Measurements from ENCODE around the gene SLC35D2.

SLC35D2 gene

GRCh38 chr9:96304230-96304629 lies 79.3 kb downstream of the SLC35D2 start:
- DNase-seq = no peak

DNA sequence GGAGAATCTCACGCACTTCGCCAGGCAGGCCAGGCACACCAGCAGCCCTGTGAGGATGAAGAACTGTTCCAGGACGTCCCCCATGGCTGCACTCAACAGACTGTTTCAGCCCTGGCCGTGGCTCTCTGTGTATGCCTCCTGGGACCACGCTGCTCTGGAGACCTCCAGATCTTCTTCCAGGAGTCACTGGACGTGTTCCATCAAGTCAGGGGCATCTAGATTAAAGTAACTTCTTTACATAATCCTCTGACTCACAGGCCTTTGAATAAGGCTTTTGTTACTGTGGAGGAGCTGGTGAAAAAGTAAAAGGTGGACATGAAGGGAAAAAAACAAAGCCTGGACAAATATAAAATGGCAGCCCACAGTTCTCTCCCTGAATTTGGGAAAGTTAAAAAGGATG lies 81.5 kb downstream of the SLC35D2 start, which contains the start of gene HSD17B3:
Gene HSD17B3, minus strand, starts transcription at position 156 of the 400 bp plus-strand sequence. Its CDS starts 72 bp downstream, at position 84.
- DNase-seq = no peak

GRCh38 chr9:96299823-96300222 lies 83.7 kb downstream of the SLC35D2 start:
- peak in 1 of 2 experiments; percentile 7 for DNase-seq

DNA sequence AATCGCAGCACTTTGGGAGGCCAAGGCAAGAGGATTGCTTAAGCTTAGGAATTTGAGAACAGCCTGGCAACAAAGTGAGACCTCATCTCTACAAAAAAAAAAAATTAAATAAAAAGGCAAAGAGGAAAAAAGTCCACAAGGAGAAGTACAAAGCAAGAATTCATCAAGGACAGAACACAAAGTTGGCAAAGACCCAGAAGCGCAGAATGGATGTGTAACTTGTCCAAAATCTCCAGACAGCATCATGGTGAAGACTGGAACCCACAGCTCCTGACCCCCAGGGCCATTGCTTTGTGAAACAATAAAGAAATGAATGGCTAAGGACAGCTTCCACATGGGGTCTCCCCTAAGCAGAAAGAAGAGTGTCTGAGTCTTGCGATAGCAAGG lies 89.4 kb downstream of the SLC35D2 start:
- DNase-seq = no peak

DNA sequence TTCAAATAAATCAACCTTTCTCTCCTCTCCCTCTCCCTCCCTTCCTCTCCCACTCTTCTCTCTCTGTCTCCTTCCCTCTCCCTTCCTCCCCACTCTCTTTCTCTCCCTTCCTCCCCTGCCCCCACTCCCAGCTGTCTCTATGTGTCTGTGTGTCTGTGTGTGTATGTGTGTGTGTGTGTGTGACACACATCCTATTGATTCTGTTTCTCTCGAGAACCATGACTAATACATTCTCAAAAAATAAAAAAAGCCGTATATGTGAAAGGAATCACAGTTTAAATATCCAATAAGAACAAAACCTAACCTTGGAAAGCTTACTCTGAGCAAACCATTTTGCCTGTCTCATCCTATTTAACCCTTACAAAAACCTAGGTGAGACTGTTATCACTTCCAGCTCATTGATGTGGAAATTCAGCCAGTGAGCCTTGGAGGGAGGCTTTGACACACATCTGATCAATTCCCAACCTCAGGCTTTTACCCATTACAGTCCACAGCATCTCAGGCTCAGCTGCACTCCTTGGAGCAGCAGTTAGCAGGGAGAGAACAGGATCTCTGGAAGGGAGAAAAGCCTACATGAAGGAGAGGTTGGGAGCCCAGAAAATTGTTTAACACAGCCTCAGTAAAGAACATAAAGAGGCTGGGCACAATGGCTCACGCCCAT lies 89.9 kb downstream of the SLC35D2 start:
- no peak for DNase-seq

DNA sequence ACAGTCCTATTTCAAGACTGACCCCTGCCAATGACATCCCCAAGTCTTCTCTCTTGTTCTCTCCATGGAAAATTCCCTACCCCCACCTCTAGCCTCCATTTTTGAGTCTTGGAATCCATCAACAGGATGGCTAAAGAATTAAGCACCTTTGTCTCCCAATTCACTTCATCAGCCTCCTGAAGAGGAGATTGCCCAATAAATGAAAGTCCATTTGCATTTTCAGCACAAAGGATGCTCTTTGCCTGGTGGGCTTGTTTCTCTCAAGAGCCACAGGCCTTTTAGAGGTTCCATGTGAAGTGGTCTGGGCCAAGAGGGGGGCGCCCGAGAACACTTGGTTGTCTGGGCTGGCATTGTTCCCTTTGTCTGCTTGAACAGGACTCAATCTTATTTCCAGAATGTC lies 94.1 kb downstream of the SLC35D2 start:
- no peak for DNase-seq

GRCh38 chr9:96281641-96282040 lies 101.9 kb downstream of the SLC35D2 start:
- DNase-seq = no peak

DNA sequence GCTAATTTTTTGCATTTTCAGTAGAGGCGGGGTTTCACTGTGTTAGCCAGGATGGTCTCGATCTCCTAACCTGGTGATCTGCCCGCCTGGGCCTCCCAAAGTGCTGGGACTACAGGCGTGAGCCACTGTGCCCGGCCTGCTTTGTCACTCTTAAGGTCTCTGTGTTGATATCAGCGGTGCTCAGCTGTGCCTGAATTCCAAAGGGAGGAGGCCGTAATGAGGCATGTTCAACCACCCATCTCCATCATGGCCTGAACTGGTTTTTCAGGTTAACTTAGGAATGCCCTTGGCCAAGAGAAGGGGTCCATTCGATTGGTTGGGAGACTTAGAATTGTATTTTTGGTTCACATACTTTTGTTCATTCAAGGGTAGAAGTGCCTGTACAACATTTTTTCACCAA lies 103.6 kb downstream of the SLC35D2 start:
- no peak for DNase-seq

DNA sequence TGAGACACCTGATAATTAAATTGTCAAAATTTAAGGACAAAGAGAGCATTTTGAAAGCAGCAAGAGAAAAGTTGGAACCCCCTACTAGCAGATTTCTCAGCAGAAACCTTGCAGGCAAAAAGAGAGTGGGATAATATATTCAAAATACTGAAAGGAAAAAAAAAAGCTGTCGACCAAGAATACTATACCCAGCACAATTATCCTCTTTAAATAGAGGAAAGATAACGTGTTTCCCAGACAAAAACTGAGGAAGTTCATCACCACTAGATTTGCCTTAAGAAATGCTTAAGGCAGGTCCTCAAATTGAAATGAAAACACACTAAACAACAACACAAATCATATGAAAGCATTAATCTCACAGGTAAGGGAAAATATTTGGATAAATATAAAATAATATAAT lies 108.6 kb downstream of the SLC35D2 start:
- DNase-seq = no peak
